ENCODE data around the gene CNOT8.

GRCh38 chr5:154829181-154829588 lies 29.2 kb upstream of the CNOT8 start:
- TF ChIP-seq YY1 (IDR thresholded peaks at IDR 0.05; ENCODE audit: low read depth) (no peak), RXRA (IDR thresholded peaks at IDR 0.05; ENCODE audit: borderline replicate concordance, low read depth) (no peak), CTCF (IDR thresholded peaks at IDR 0.05) (no peak), ELF1 (IDR thresholded peaks at IDR 0.05) (no peak), MAX (IDR thresholded peaks at IDR 0.05; ENCODE audit: low read depth) (no peak), TAF1 (IDR thresholded peaks at IDR 0.05; ENCODE audit: borderline replicate concordance, low read depth, low read length) (no peak), NRF1 (IDR thresholded peaks at IDR 0.05; ENCODE audit: low read depth, low read length) (no peak), GABPA (IDR thresholded peaks at IDR 0.05; ENCODE audit: low read depth) (no peak), EP300 (IDR thresholded peaks at IDR 0.05; ENCODE audit: borderline replicate concordance in 1 of 2, low read depth in 1 of 2, low read length in 1 of 2) (no peak), SMC3 (IDR thresholded peaks at IDR 0.05; ENCODE audit: low read depth, low read length) (no peak), REST (IDR thresholded peaks at IDR 0.05; ENCODE audit: low read depth, low read length) (no peak), RFX5 (IDR thresholded peaks at IDR 0.05; ENCODE audit: low read length) (no peak), USF2 (IDR thresholded peaks at IDR 0.05; ENCODE audit: borderline replicate concordance, low read depth, low read length) (no peak), POLR2AphosphoS5 (IDR thresholded peaks at IDR 0.05; ENCODE audit: low read depth, low read length) (no peak)
